Measurements from ENCODE around the gene ANKFY1.

ANKFY1 gene

DNA sequence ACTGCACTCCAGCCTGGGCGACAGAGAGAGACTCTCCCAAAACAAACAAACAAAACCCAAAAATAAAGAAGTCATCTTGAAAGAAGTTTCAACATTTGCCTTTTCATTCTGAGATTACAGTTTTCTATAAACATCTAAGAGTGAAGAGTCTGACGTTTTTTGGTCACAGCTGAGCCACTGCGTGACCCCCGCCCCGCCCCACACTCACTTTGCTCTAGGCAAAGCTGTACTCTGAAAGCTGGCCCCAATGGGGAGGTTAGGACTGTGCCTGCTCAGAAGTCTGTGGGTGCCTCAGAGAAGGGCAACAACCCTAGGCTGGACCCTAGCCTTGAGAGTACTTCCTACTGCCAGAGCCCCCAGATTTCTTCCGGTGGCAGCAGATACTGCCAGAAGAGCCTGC lies 101.5 kb downstream of the ANKFY1 start:
- no peak overlapping the region for H3K4me3 ChIP-seq
- peak overlapping the region in 12 of 21 experiments; percentile 5 to 70 (median 46) for H3K27ac ChIP-seq

DNA sequence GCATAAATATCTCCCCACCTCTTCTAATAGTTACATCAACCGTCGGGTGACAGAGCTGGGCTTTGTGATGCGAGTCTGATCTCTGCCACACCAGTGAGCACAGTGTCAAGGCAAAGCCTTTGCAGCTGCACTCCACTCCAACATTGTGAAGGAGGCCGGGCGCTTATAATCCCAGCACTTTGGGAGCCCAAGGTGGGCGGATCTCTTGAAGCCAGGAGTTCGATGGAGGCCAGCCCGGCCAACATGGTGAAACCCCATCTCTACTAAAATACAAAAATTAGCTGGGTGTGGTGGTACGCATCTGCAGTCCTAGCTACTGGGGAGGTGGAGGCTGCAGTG lies 101.8 kb downstream of the ANKFY1 start:
- no peak overlapping the region for H3K4me3 ChIP-seq
- H3K27ac ChIP-seq = peak overlapping the region in 15 of 21 experiments; percentile 0 to 70 (median 19)

GRCh38 chr17:4161192-4161966 lies 102.4 kb downstream of the ANKFY1 start:
- H3K27ac ChIP-seq = peak overlapping the region in 13 of 21 experiments; percentile 0 to 70 (median 28)

DNA sequence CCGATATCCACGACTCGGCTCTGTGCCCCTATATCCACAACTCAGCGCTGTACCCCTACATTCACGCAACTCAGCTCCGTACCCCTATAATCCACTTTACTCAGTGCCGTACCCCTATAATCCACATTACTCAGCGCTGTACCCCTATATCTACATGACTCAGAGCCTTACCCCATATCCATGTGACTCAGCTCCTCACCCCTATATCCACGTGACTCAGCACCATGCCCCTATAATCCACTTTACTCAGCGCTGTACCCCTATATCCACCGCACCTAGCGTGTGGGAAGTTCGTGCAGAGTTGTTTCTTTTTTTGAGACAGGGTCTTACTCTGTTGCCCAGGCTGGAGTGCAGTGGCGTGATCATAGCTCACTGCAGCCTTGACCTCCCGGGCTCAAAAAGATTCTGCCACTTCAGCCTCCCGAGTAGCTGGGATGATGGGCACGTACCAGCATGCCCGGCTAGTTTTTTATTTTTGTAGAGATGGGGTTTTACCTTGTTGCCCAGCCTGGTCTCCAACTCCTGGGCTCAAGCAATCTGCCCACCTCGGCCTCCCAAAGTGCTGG lies 103.4 kb downstream of the ANKFY1 start:
- Histone ChIP-seq H3K27ac (peak overlapping the region in 4 of 21 experiments; percentile 6 to 70 (median 22)), H3K4me3 (no peak overlapping the region)

More at GRCh38 chr17:4161192-4161966, 102.4 kb downstream of the ANKFY1 start:
- no peak overlapping the region for H3K4me3 ChIP-seq

- Histone ChIP-seq H3K4me3 (no peak overlapping the region), H3K27ac (no peak overlapping the region)
Observed at GRCh38 chr17:4159761-4160160, 104.0 kb downstream of the ANKFY1 start.

GRCh38 chr17:4157618-4158333 lies 106.0 kb downstream of the ANKFY1 start:
- H3K4me3 ChIP-seq = no peak overlapping the region

DNA sequence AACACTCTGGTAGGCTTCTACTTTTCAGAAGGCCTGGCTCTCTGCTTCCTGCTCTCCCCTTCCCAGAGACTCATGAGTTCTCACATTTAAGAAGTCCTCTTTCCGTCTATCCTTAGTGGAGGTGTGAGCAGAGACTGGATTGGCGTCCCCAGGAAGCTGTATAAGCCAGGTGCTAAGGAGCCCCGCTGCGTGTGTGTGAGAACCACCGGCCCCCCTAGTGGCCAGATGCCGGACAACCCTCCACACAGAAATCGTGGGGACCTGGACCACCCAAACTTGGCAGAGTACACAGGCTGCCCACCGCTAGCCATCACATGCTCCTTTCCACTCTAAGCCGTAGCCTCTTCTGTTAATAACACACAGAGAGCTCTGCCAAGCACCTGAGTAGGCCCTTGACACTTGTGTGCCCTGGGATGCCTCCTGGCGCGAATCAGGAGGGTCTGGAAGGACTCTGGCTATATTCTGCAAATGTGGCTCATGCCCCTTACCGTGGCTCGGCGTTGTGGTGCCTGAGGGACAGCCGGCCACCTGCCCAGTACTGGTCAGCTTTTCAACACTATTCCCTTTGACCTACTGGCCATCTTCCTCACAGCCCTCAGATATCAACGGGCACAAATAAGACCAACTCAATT lies 106.9 kb downstream of the ANKFY1 start:
- Histone ChIP-seq H3K27ac (no peak overlapping the region), H3K4me3 (no peak overlapping the region)

More at GRCh38 chr17:4157618-4158333, 106.0 kb downstream of the ANKFY1 start:
- no peak overlapping the region for H3K27ac ChIP-seq

- H3K27ac ChIP-seq = no peak overlapping the region
- H3K4me3 ChIP-seq = no peak overlapping the region
Observed at GRCh38 chr17:4155980-4156620, 107.7 kb downstream of the ANKFY1 start.

DNA sequence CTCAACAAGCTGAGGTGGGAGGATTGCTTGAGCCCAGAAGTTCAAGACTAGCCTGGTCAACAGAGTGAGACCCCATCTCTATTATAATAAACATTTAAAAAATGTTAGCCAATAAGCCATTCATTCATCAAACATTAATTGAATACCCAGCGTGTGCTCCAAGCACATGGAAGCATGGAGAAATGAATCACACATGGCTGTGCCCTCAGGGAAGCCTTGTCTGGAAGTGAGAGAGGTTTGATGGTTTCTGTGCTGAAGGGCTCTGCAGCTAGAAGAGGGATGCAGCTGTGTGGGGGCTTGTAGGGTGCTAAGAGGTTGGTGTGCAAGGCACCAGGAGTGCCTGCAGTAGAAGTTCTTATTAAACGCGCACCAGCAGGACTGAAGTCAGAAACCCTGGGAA lies 109.6 kb downstream of the ANKFY1 start:
- Histone ChIP-seq H3K4me3 (no peak overlapping the region), H3K27ac (no peak overlapping the region)

DNA sequence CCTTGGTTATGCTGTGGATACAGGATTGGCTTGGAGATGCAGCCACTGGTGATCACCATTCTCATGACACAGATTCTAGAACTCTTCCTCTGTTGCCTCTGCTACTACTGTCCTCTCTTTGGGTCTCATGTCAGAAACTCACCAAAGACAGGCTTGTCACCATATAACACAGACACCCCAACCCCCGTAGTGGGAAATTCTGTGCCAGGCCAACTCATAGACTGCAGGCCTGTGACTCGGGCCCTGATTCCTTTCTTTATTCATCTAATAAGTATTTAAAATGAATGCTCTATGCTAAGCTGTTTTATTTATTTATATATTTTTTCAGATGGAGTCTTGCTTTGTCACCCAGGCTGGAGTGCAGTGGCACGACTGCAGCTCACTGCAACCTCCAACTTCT lies 111.3 kb downstream of the ANKFY1 start:
- no peak overlapping the region for H3K27ac ChIP-seq
- no peak overlapping the region for H3K4me3 ChIP-seq

GRCh38 chr17:4150096-4150495 lies 113.7 kb downstream of the ANKFY1 start:
- Histone ChIP-seq H3K27ac (no peak overlapping the region), H3K4me3 (no peak overlapping the region)

DNA sequence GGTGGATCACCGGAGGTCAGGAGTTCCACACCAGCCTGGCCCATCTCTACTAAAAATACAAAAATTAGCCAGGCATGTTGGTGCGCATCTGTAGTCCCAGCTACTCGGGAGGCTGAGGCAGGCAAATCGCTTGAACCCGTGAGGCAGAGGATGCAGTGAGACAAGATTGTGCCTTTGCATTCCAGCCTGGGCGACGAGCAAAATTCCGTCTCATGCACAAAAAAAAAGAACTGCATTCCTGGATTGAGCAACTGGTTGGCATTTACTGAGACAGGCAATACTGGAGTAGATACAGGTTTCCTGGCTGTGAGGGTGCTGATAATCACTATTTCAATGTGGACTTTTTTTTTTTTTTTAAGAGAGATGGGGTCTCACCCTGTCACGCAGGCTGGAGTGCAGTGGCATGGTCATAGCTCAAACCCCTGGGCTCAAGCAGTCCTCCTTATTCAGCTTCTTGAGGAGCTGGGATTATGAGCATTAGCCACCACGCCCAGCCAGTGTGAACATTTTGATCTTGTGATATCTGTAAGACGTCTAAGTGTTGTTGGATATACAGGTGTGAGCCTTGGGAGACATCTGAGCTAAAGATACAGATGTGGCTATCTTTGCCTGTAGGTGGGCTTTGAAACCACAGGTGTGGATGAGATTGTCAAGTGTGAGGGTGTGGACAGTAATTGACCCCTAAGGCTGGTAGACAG lies 115.0 kb downstream of the ANKFY1 start:
- Histone ChIP-seq H3K27ac (no peak overlapping the region), H3K4me3 (no peak overlapping the region)

- no peak overlapping the region for H3K27ac ChIP-seq
- no peak overlapping the region for H3K4me3 ChIP-seq
Observed at GRCh38 chr17:4147751-4148310, 115.9 kb downstream of the ANKFY1 start.

DNA sequence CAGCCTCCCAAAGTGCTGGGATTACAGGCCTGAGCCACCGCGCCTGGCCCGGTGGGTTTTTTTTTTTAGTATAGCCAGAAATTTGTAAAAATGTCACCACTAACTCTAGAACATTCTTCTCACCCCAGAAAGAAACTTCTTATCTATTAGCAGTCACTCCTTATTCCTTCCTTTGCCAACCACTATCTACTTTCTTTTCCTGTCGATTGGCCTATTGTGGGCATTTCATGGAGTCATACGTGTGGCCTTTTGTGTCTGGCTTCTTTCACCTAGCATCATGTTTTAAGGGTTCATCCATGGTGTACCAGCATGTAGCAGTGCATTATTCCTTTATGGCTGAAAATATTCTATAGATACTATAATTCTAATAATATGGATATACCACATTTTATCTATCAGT lies 117.1 kb downstream of the ANKFY1 start:
- Histone ChIP-seq H3K4me3 (no peak overlapping the region), H3K27ac (no peak overlapping the region)

GRCh38 chr17:4144422-4144747 lies 119.4 kb downstream of the ANKFY1 start:
- Histone ChIP-seq H3K4me3 (peak overlapping the region; percentile 93 to 100 (median 100)), H3K27ac (peak overlapping the region in 20 of 21 experiments; percentile 92 to 100 (median 97))

- Histone ChIP-seq H3K4me3 (peak overlapping the region; percentile 93 to 100 (median 100)), H3K27ac (peak overlapping the region; percentile 90 to 100 (median 97))
Observed at GRCh38 chr17:4143563-4144421, 120.0 kb downstream of the ANKFY1 start.

DNA sequence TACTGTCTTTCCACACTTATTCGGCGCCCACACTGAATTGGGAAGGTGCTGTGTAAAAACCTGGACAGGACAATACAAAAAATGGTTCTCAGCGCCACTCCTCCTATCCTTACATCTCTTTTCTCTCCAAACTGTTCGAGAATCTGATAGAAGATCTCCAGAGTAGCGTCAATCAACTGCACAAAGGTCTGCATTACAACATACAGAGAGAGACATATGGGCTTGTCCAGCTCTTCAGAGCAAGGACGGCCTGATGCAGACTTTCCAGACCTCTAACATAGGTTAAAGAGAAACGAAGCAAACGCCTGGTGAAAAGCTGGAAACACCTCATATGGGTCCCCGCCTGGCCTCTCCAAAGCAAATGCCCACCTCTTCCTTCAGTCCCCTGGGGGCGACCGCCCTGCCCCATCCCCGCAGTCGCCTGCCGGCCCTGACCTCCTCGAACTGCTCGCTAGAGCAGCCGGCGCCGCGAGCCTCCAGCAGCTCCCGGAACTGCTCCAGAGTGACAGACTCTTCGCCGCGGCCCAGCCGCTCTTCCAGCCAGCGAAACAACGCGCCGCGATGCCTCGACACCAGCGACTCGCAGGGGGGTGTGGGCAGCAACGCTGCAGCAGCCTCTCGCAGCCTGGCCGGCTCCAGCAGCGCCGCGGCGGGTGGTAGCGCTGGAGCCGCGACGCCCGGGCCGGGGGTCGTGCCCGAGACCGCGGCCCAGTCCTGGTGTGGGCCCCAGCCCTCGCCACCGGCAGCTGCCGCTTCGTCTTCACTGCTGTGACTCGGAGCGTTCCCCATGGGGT lies 121.5 kb downstream of the ANKFY1 start:
- Histone ChIP-seq H3K4me3 (peak overlapping the region; percentile 93 to 100 (median 100)), H3K27ac (peak overlapping the region; percentile 72 to 100 (median 96))

Measured in skin epidermis (tissue), 12 donors.